Uterus (tissue), 4 donors: ENCODE results near the gene TSC22D2. TPM values are rescaled to one million over a fixed set of nuclear protein-coding genes. Genes with fewer than 3 reads are reported as not detected.
A peak's percentile ranks its signal among the peaks of the same experiment; 100 is the strongest.

ENCODE experiments used
- DNase-seq, 2 donors: peaks; one replicate each; pipeline ENCODE4 v3.0.0-alpha.2; 2019 to 2020
- H3K27ac ChIP-seq, 2 donors: fragments of 200-600 bp; sonication (generic); 1 replicate in 1 of 2; 2 replicates in 1 of 2; pipeline ENCODE4 v1.5.1; 2016 to 2018
- H3K27me3 ChIP-seq, 2 donors: fragments of 200-600 bp; sonication (generic); one replicate each; pipeline ENCODE4 v1.5.1; 2018 to 2019; ENCODE audit warnings: control low read depth in 1 of 2
- H3K36me3 ChIP-seq, 2 donors: fragments of 200-600 bp; sonication (generic); one replicate each; pipeline ENCODE4 v1.5.1; 2019; ENCODE audit warnings: control low read depth in 1 of 2
- H3K4me1 ChIP-seq, 2 donors: fragments of 200-600 bp; sonication (generic); one replicate each; pipeline ENCODE4 v1.5.1; 2018 to 2019; ENCODE audit warnings: control low read depth in 1 of 2
- H3K4me3 ChIP-seq, 2 donors: fragments of 200-600 bp; sonication (generic); 1 replicate in 1 of 2; 2 replicates in 1 of 2; pipeline ENCODE4 v1.5.1; 2018 to 2019; ENCODE audit warnings: mild to moderate bottlenecking in 1 of 2
- H3K9me3 ChIP-seq, 2 donors: fragments of 200-600 bp; sonication (generic); one replicate each; pipeline ENCODE4 v1.5.1; 2019; ENCODE audit warnings: control low read depth in 1 of 2
- CTCF ChIP-seq, 4 experiments: fragments of 200-600 bp in 2 of 4; fragments of 450-650 bp in 2 of 4; sonication (generic) in 2 of 4; IDR thresholded peaks; one replicate each; pipeline ENCODE4 v1.5.1; 2016 to 2019; ENCODE audit warnings: antibody characterized with exemption in 4 of 4, mild to moderate bottlenecking in 2 of 4, moderate library complexity in 1 of 4
- POLR2A ChIP-seq, 2 donors: fragments of 450-650 bp; IDR thresholded peaks; one replicate each; pipeline ENCODE4 v1.6.1; 2016; ENCODE audit warnings: antibody characterized with exemption in 2 of 2, mild to moderate bottlenecking in 1 of 2, moderate library complexity in 1 of 2
- intact Hi-C: fragments of 100-400 bp; cut with DNase I; formaldehyde crosslinking; loops from one replicate; pipeline ENCODE4 v1.15.1; 2023; ENCODE audit warnings: low total_unique reads
- total RNA-seq, 4 donors: library from RNA; depleted of rRNA in 3 of 4; stranded (reverse); fragments of >200 nt in 3 of 4; gene quantifications; one replicate each; pipeline versions ENCODE4 v1.1.0 to v1.2.4, GENCODE V29; 2014 to 2023
- donor health status: DM: yes; HTN: yes; CAD: no.

TSC22D2 gene
- total RNA-seq, 4 donors from 2014 or later: 11.8 to 60.5 (median 23.6) TPM

- intact Hi-C loops: no loop called here
- H3K27me3 ChIP-seq: no peaks in the 10 kb centered on the region
- no peak overlapping the region for H3K4me3 ChIP-seq
- peak overlapping the region; percentile 29 to 51 for H3K27ac ChIP-seq
- peak in 1 of 2 donors; percentile 37 for DNase-seq
- H3K36me3 ChIP-seq: no peaks in the 10 kb centered on the region
- no peaks in the 10 kb centered on the region for H3K4me1 ChIP-seq
- TF ChIP-seq POLR2A (IDR thresholded peaks at IDR 0.05) (no peak), CTCF (IDR thresholded peaks at IDR 0.05) (no peak)
- H3K9me3 ChIP-seq: no peaks in the 10 kb centered on the region
These were observed 31.9 kb upstream of the TSC22D2 start for GRCh38 chr3:150376001-150376848.

GRCh38 chr3:150377601-150378300 is 30.3 kb upstream of the TSC22D2 start:
- Histone ChIP-seq H3K4me3 (no peak overlapping the region), H3K27me3 (no peaks in the 10 kb centered on the region), H3K36me3 (no peaks in the 10 kb centered on the region), H3K9me3 (no peaks in the 10 kb centered on the region), H3K27ac (no peak overlapping the region), H3K4me1 (no peaks in the 10 kb centered on the region)
- intact Hi-C loops: no loop called here
- TF ChIP-seq POLR2A (IDR thresholded peaks at IDR 0.05): no peak
- TF ChIP-seq CTCF (IDR thresholded peaks at IDR 0.05): no peak
- DNase-seq: no peak

- no peak for DNase-seq
- Histone ChIP-seq H3K27me3 (no peaks in the 10 kb centered on the region), H3K27ac (no peak overlapping the region), H3K9me3 (no peaks in the 10 kb centered on the region), H3K4me3 (no peak overlapping the region), H3K4me1 (no peaks in the 10 kb centered on the region), H3K36me3 (no peaks in the 10 kb centered on the region)
- intact Hi-C loops: no loop called here
- TF ChIP-seq CTCF (IDR thresholded peaks at IDR 0.05) (no peak), POLR2A (IDR thresholded peaks at IDR 0.05) (no peak)
These were observed 29.8 kb upstream of the TSC22D2 start for GRCh38 chr3:150378301-150378748.

- no peaks in the 10 kb centered on the region for H3K27me3 ChIP-seq
- H3K36me3 ChIP-seq: no peaks in the 10 kb centered on the region
- intact Hi-C loops: no loop called here
- DNase-seq: no peak
- no peaks in the 10 kb centered on the region for H3K9me3 ChIP-seq
- H3K4me1 ChIP-seq: no peaks in the 10 kb centered on the region
- no peak overlapping the region for H3K27ac ChIP-seq
- no peak overlapping the region for H3K4me3 ChIP-seq
- TF ChIP-seq CTCF (IDR thresholded peaks at IDR 0.05) (no peak), POLR2A (IDR thresholded peaks at IDR 0.05) (no peak)
These were observed 28.6 kb upstream of the TSC22D2 start for GRCh38 chr3:150379469-150379868.
